Mucosa of stomach (tissue), 1 donor: Measurements from ENCODE around the gene FHIT.
"Not testable (repeated sequence)": the region's sequence is repeated elsewhere in the genome, so short reads cannot be mapped to it uniquely, and the experiment has no call there.

ENCODE experiments used
- H3K27me3 ChIP-seq: one replicate; pipeline ENCODE4 v1.7.0; 2013; ENCODE audit warnings: mild to moderate bottlenecking, low read length; ENCODE audit not compliant: control insufficient read depth, insufficient read depth
- H3K36me3 ChIP-seq: one replicate; pipeline ENCODE4 v1.7.0; 2013; ENCODE audit warnings: low read length; ENCODE audit not compliant: control insufficient read depth, insufficient read depth
- H3K4me1 ChIP-seq: one replicate; pipeline ENCODE4 v1.7.0; 2013; ENCODE audit warnings: mild to moderate bottlenecking, low read length; ENCODE audit not compliant: control insufficient read depth, insufficient read depth
- H3K4me3 ChIP-seq: one replicate; pipeline ENCODE4 v1.7.0; 2013; ENCODE audit warnings: low read length
- H3K9ac ChIP-seq: one replicate; pipeline ENCODE4 v1.7.0; 2013; ENCODE audit warnings: mild to moderate bottlenecking, low read length, moderate library complexity
- H3K9me3 ChIP-seq: one replicate; pipeline ENCODE4 v1.7.0; 2013; ENCODE audit warnings: mild to moderate bottlenecking, low read length, moderate library complexity; ENCODE audit not compliant: control insufficient read depth
- donor health status: Pancreatic carcinoma.

FHIT gene

DNA sequence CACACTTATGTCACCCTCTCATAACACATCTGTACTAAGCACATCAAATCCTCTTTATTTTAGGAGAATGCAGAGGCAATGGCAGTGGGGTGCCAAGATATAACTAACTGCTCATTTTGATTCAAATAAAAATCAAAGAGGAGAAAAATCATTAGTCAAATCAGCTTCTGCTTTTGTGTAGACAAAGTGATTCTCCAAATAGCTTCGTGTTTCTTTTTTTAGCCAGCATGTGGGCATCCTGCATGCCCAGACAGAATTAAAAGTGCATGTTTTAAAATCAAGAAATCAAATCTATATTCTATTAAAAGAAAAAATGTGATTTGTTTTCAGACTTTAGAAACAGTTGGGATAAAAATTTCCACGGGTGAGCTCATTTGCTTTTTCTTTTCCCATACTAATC is 1440.1 kb downstream of the FHIT start:
- Histone ChIP-seq H3K9me3 (no peaks in the 10 kb centered on the region), H3K27me3 (no peaks in the 10 kb centered on the region), H3K9ac (no peak overlapping the region), H3K36me3 (no peaks in the 10 kb centered on the region), H3K4me1 (peaks cover 6% of the 10 kb centered on the region), H3K4me3 (no peak overlapping the region)

DNA sequence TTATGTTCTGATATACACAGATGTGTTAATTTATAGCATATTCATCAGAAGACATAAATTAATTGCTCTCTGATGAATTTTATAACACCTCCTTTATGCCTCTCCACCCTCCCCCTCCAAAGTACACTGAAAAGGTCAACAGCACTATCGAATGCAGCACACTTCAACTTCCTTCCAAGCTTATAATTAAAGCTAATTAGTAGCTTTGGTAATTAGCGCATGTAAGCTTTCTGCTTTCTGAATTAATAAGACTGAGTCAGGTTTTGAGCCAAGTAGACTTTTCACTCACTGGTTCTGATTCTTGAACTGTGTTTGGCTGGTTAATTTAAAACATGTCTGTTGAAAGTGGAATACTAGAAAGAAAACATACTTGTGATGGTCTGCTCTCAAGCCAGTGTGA is 1440.6 kb downstream of the FHIT start:
- Histone ChIP-seq H3K4me1 (peaks cover 6% of the 10 kb centered on the region), H3K36me3 (no peaks in the 10 kb centered on the region), H3K27me3 (no peaks in the 10 kb centered on the region), H3K4me3 (no peak overlapping the region), H3K9me3 (no peaks in the 10 kb centered on the region), H3K9ac (no peak overlapping the region)

DNA sequence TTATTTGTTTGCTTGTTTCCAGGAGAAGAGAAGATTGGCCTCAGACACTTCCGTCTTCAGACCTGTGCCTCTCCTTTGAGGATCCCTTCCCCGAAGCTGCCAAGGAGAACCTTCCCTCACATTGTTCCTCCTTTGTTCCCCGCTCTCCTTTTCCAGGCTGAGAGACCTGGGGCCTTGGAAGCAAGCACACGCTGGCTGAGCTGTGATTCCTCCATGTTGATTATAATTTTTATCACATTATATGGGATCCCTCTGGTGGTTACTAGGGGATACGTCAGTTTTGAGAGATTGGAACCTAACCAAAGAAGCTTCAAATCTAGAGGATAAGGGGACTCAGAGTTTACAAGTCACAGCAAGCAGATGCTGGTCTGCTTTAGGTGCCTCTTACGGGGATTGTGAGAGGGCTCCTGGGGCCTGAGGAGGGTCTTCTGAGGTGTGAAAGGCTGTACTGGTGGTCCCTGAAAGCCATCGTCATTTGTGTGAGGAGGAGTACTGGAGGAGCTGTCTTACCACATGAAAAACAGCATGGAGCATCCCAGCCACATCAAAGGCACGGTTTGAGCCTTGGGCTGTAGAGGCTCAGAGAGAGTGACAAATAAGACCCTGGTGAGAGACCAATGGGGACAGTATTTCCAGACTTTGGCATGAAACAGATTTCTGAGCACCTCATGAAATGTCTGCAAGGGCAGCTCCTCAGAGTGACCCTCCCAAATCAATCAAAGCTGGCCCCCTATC is 1441.4 kb downstream of the FHIT start:
- H3K4me3 ChIP-seq, result no peak overlapping the region
- no peaks in the 10 kb centered on the region for H3K36me3 ChIP-seq
- no peaks in the 10 kb centered on the region for H3K27me3 ChIP-seq
- no peaks in the 10 kb centered on the region for H3K9me3 ChIP-seq
- no peak overlapping the region for H3K9ac ChIP-seq
- H3K4me1 ChIP-seq, result peaks cover 6% of the 10 kb centered on the region

DNA sequence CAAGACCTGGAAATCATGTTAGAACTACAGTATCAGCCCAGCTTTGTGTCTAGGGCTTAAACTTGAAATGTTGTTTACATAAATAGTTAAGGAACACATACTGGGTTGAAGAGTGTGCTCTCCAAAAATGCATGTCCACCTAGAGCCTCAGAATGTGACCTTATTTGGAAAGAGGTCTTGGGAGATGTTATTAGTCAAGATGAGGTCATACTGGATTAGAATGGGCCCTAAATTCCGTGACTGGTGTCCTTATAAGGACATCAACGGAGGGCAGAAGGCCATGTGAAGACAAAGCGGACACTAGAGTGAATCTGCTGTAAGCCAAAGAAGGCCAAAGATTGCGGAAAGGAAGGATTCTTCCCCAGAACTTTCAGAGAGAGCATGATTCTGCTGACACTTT is 1442.2 kb downstream of the FHIT start:
- Histone ChIP-seq H3K27me3 (no peaks in the 10 kb centered on the region), H3K36me3 (no peaks in the 10 kb centered on the region), H3K4me3 (no peak overlapping the region), H3K9ac (no peak overlapping the region), H3K4me1 (peaks cover 6% of the 10 kb centered on the region), H3K9me3 (no peaks in the 10 kb centered on the region)

DNA sequence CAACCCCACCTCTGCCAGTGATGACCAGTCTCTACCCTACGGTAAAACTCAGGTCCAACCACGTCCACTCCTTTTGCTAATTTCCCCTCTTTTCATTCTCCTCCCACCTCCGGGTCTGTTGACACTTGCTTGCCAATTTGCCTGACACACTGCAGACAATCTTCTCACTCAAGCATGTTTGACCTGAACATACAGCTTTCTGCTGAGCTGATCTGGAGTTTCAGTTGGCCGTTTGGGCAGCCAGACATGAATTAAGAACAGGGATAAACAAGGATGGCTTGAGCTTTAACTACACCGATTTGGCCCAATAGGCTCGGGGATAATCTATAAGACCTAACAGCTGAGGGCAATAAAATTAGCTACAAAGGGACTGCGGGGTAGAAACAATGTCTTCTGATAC is 1442.8 kb downstream of the FHIT start:
- Histone ChIP-seq H3K4me3 (no peak overlapping the region), H3K27me3 (no peaks in the 10 kb centered on the region), H3K9ac (no peak overlapping the region), H3K36me3 (no peaks in the 10 kb centered on the region), H3K4me1 (peaks cover 6% of the 10 kb centered on the region), H3K9me3 (no peaks in the 10 kb centered on the region)

DNA sequence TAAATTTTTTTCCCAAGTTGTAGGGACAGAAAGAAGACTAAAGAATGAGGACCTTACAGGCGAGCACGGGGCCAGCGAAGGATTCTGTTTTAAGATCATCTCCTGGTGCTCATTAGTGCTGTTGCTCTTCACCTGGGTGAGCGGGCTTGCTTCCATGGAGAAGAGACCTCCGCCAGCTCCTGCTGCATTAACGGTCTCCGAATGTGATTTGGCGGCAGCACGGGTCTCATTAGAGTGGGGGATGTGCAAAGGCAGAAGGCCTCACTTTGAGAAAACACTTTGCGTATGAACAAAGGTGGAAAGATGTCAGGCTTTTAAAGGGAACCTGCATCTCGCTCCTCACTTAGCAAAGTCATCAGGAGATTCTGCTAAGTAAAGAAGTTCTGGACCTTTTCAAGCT is 1448.0 kb downstream of the FHIT start:
- no peaks in the 10 kb centered on the region for H3K9me3 ChIP-seq
- H3K36me3 ChIP-seq, result no peaks in the 10 kb centered on the region
- H3K4me1 ChIP-seq, result no peaks in the 10 kb centered on the region
- no peaks in the 10 kb centered on the region for H3K27me3 ChIP-seq
- no peak overlapping the region for H3K4me3 ChIP-seq
- no peak overlapping the region for H3K9ac ChIP-seq

DNA sequence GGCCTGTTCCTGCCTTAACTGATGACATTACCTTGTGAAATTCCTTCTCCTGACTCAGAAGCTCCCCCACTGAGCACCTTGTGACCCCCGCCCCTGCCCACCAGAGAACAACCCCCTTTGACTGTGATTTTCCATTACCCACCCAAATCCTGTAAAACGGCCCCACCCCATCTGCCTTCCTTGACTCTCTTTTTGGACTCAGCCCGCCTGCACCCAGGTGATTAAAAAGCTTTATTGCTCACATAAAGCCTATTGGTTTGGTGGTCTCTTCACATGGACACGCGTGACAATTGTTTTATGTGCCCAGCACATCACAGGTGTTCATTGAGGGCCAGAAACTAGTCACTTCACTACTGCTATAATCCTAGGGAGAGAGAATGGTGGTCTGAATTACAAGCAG is 1448.8 kb downstream of the FHIT start:
- not testable (repeated sequence) for H3K9ac ChIP-seq, H3K27me3 ChIP-seq, H3K4me3 ChIP-seq, H3K36me3 ChIP-seq, H3K9me3 ChIP-seq, H3K4me1 ChIP-seq

DNA sequence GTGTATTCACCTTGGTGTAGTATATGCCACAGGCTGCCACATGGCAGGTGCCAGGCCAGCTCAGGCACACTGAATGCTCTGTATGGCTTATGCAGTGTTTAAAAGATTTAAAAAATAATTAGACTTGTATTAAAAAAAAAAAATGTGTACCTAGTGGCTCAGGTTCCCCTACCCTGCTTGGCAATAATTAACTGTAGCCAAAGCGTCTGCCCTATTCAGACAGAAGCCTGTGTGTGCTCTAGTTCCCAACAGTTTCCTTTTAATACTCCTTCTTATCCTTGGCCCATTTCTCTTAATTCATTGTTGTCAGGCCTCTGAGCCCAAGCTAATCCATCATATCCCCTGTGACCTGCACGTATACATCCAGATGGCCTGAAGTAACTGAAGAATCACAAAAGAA is 1449.2 kb downstream of the FHIT start:
- Histone ChIP-seq H3K9ac (no peak overlapping the region), H3K36me3 (no peaks in the 10 kb centered on the region), H3K27me3 (no peaks in the 10 kb centered on the region), H3K9me3 (no peaks in the 10 kb centered on the region), H3K4me1 (no peaks in the 10 kb centered on the region), H3K4me3 (no peak overlapping the region)

DNA sequence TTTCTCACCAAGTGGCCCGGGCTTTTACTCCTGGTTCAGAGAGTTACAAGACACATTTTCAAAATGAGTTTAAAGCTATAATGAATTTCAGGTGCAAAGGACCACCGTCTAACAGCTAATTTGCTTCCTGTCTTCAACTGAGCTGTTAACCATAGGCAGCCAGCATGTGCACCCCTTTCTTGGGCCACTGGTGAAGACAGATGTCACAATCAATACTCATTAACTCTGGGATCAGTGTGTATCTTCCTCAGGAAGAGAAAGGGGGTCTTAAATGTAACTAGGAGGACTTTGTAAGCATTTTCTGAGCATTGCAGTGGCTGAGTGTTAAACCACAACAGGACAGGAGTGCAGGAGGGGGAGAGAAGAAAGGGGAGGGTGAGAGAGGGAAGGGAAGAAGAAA is 1450.8 kb downstream of the FHIT start:
- no peak overlapping the region for H3K4me3 ChIP-seq
- H3K36me3 ChIP-seq, result no peaks in the 10 kb centered on the region
- no peaks in the 10 kb centered on the region for H3K27me3 ChIP-seq
- H3K9ac ChIP-seq, result no peak overlapping the region
- H3K9me3 ChIP-seq, result no peaks in the 10 kb centered on the region
- no peaks in the 10 kb centered on the region for H3K4me1 ChIP-seq

DNA sequence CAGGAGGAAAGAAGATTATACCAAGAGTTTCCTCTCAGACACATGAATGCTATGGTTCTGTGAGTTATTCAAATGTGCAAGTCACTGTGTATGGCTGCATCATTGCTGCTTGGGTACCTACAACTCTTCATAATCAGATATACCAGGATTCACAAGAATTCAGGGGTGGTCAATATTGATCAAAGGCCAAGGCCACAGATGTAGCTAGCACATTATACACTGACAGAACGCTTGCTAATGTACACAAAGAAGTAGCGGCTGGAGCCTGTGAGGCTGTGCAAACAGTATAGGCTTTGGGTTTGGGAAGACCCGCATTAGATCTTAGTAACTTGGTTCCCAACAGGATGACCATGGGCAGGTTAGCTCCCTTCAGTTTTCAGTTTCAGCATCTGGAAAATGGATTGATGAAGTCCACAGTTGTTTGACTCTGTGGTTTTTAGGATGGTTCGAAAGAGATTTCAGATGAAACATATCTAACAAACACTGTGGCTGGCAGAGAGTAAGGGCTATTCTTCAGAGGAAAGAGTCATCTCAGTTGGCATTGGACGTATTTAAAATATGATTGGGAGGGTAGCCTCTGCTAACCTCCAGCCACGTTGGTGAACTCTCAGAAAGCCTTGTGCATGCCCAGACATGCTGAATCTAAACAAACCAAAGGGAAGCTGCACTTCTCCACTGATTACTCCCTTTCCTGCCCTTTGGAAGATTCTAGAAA is 1452.7 kb downstream of the FHIT start:
- H3K9ac ChIP-seq, result no peak overlapping the region
- H3K9me3 ChIP-seq, result no peaks in the 10 kb centered on the region
- H3K4me3 ChIP-seq, result no peak overlapping the region
- H3K4me1 ChIP-seq, result no peaks in the 10 kb centered on the region
- H3K27me3 ChIP-seq, result no peaks in the 10 kb centered on the region
- H3K36me3 ChIP-seq, result no peaks in the 10 kb centered on the region

DNA sequence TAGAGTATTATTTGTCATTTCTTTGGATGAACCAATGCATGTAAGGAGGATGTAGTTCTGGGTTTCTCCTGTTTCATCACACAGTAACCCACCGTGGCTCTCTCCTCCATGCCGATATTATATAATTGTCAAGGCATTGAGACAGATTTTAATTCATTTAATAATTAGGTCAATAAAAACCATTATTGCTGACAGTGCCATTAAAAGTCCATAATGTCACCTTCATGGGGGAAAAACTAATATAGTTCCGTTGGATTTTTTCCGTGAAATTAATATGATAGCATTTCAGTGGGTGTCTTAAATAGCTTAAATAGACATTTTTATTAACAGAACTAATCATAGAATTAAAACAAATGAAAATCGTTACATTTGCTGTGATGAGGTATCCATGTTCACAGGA is 1453.7 kb downstream of the FHIT start:
- no peaks in the 10 kb centered on the region for H3K4me1 ChIP-seq
- H3K9me3 ChIP-seq, result no peaks in the 10 kb centered on the region
- no peak overlapping the region for H3K9ac ChIP-seq
- no peaks in the 10 kb centered on the region for H3K27me3 ChIP-seq
- H3K4me3 ChIP-seq, result no peak overlapping the region
- H3K36me3 ChIP-seq, result no peaks in the 10 kb centered on the region

DNA sequence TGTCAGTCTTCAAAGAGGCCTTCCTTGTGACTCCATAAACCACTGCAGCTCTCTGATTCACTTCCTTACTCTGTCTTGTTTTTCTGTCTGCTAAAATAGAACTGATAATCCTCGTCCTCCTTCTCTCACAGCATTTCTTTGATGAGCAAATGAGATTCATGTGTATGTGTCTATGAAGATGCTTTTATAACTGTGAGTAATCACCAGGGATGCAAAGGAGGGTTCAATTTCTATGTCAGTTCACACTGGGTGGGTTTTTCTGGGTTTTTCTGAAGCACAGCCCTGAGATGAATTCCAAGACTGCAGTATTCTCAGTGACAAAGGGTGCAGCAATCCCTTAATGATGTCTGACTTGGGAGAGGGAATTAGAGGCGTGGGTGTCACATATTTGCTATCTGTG is 1454.8 kb downstream of the FHIT start:
- Histone ChIP-seq H3K9me3 (no peaks in the 10 kb centered on the region), H3K9ac (no peak overlapping the region), H3K27me3 (no peaks in the 10 kb centered on the region), H3K4me3 (no peak overlapping the region), H3K36me3 (no peaks in the 10 kb centered on the region), H3K4me1 (no peaks in the 10 kb centered on the region)
